ENCODE data around the gene ATG4C. TPM values are rescaled to one million over a fixed set of nuclear protein-coding genes. Genes with fewer than 3 reads are reported as not detected.

ATG4C gene
- total RNA-seq, 1 donor from 2014 or later: 4.2 TPM

- DNase-seq (ENCODE audit: low read depth): no peak
- H3K27me3 ChIP-seq (ENCODE audit: control insufficient read depth, insufficient read depth, low read length): no peaks in the 10 kb centered on the region
- FAIRE-seq: no peak
- H3K4me3 ChIP-seq (ENCODE audit: low read depth, low read length): no peak overlapping the region
- TF ChIP-seq CTCF (IDR thresholded peaks at IDR 0.05; ENCODE audit: insufficient read depth, low read length, severe bottlenecking): no peak
- no peaks in the 10 kb centered on the region for H3K36me3 ChIP-seq (ENCODE audit: control insufficient read depth, insufficient read depth, low read length)
Measured at GRCh38 chr1:62799688-62800087, 15.8 kb downstream of the ATG4C start.

- no peaks in the 10 kb centered on the region for H3K27me3 ChIP-seq (ENCODE audit: control insufficient read depth, insufficient read depth, low read length)
- no peak overlapping the region for H3K4me3 ChIP-seq (ENCODE audit: low read depth, low read length)
- FAIRE-seq (no peak), DNase-seq (ENCODE audit: low read depth) (no peak)
- H3K36me3 ChIP-seq (ENCODE audit: control insufficient read depth, insufficient read depth, low read length): no peaks in the 10 kb centered on the region
- no peak for TF ChIP-seq CTCF (IDR thresholded peaks at IDR 0.05; ENCODE audit: insufficient read depth, low read length, severe bottlenecking)
Measured at GRCh38 chr1:62800281-62800680, 16.3 kb downstream of the ATG4C start.

- TF ChIP-seq CTCF (IDR thresholded peaks at IDR 0.05; ENCODE audit: insufficient read depth, low read length, severe bottlenecking): no peak
- Histone ChIP-seq H3K27me3 (ENCODE audit: control insufficient read depth, insufficient read depth, low read length) (no peaks in the 10 kb centered on the region), H3K36me3 (ENCODE audit: control insufficient read depth, insufficient read depth, low read length) (no peaks in the 10 kb centered on the region), H3K4me3 (ENCODE audit: low read depth, low read length) (no peak overlapping the region)
- FAIRE-seq: no peak
- DNase-seq (ENCODE audit: low read depth): no peak
Measured at GRCh38 chr1:62800825-62801306, 16.9 kb downstream of the ATG4C start.

- H3K27me3 ChIP-seq (ENCODE audit: control insufficient read depth, insufficient read depth, low read length): no peaks in the 10 kb centered on the region
- no peak for DNase-seq (ENCODE audit: low read depth)
- FAIRE-seq: no peak
- H3K4me3 ChIP-seq (ENCODE audit: low read depth, low read length): no peak overlapping the region
- TF ChIP-seq CTCF (IDR thresholded peaks at IDR 0.05; ENCODE audit: insufficient read depth, low read length, severe bottlenecking): no peak
- H3K36me3 ChIP-seq (ENCODE audit: control insufficient read depth, insufficient read depth, low read length): no peaks in the 10 kb centered on the region
Measured at GRCh38 chr1:62809788-62810187, 25.9 kb downstream of the ATG4C start.

- no peak for FAIRE-seq
- no peaks in the 10 kb centered on the region for H3K27me3 ChIP-seq (ENCODE audit: control insufficient read depth, insufficient read depth, low read length)
- no peak for DNase-seq (ENCODE audit: low read depth)
- no peak overlapping the region for H3K4me3 ChIP-seq (ENCODE audit: low read depth, low read length)
- H3K36me3 ChIP-seq (ENCODE audit: control insufficient read depth, insufficient read depth, low read length): no peaks in the 10 kb centered on the region
- TF ChIP-seq CTCF (IDR thresholded peaks at IDR 0.05; ENCODE audit: insufficient read depth, low read length, severe bottlenecking): no peak
Measured at GRCh38 chr1:62810420-62811274, 26.7 kb downstream of the ATG4C start.

Measured in bronchial epithelial cell (primary cell).